H9 (cell line): ENCODE measurements around the gene OR13C4. TPM values are rescaled to one million over a fixed set of nuclear protein-coding genes. Genes with fewer than 3 reads are reported as not detected.

Source experiments
- DNase-seq: peaks from one replicate; pipeline ENCODE4 v3.0.0-alpha.2; 2017
- H2AFZ ChIP-seq: one replicate; pipeline ENCODE4 v1.6.1; 2013; ENCODE audit warnings: mild to moderate bottlenecking, low read length, control low read depth, moderate library complexity
- H2AK5ac ChIP-seq: 2 replicates; pipeline ENCODE4 v1.6.1; 2013; ENCODE audit warnings: low read length, control low read depth, mixed read lengths; ENCODE audit not compliant: insufficient read length
- H2BK120ac ChIP-seq: one replicate; pipeline ENCODE4 v1.6.1; 2013; ENCODE audit warnings: low read depth, mild to moderate bottlenecking, low read length, control low read depth, inconsistent platforms; ENCODE audit not compliant: poor library complexity, severe bottlenecking
- H2BK12ac ChIP-seq: 2 replicates; pipeline ENCODE4 v1.6.1; 2013; ENCODE audit warnings: low read length, control low read depth, mixed read lengths, low read depth; ENCODE audit not compliant: insufficient read length
- H2BK15ac ChIP-seq: 2 replicates; pipeline ENCODE4 v1.6.1; 2013; ENCODE audit warnings: low read depth, low read length, control low read depth
- H2BK20ac ChIP-seq: one replicate; pipeline ENCODE4 v1.6.1; 2013; ENCODE audit warnings: low read depth, mild to moderate bottlenecking, low read length, control low read depth, inconsistent platforms; ENCODE audit not compliant: poor library complexity, severe bottlenecking
- H2BK5ac ChIP-seq: 2 replicates; pipeline ENCODE4 v1.6.1; 2013; ENCODE audit warnings: low read length, control low read depth, mixed read lengths; ENCODE audit not compliant: insufficient read length
- H3K14ac ChIP-seq: 2 replicates; pipeline ENCODE4 v1.6.1; 2013; ENCODE audit warnings: low read length, control low read depth; ENCODE audit not compliant: insufficient read depth
- H3K18ac ChIP-seq: 2 replicates; pipeline ENCODE4 v1.6.1; 2013; ENCODE audit warnings: low read depth, mild to moderate bottlenecking, mixed read lengths, low read length, control low read depth; ENCODE audit not compliant: insufficient read length
- H3K23ac ChIP-seq: 2 replicates; pipeline ENCODE4 v1.6.1; 2013; ENCODE audit warnings: low read length, control low read depth, mixed read lengths, low read depth; ENCODE audit not compliant: insufficient read length
- H3K23me2 ChIP-seq: 2 replicates; pipeline ENCODE4 v1.6.1; 2013; ENCODE audit warnings: low read depth, mild to moderate bottlenecking, mixed read lengths, low read length, control low read depth; ENCODE audit not compliant: insufficient read length, poor library complexity, severe bottlenecking
- H3K27ac ChIP-seq: 2 replicates; pipeline ENCODE4 v1.5.1; 2013; ENCODE audit warnings: low read length, control low read depth, mixed read lengths, low read depth; ENCODE audit not compliant: insufficient read length
- H3K27me3 ChIP-seq: 2 replicates; pipeline ENCODE4 v1.6.1; 2013; ENCODE audit warnings: low read length, control low read depth, inconsistent platforms; ENCODE audit not compliant: insufficient read depth
- H3K4ac ChIP-seq: 2 replicates; pipeline ENCODE4 v1.6.1; 2013; ENCODE audit warnings: low read depth, mild to moderate bottlenecking, control low read depth, inconsistent platforms, low read length, moderate library complexity
- H3K4me1 ChIP-seq: 2 replicates; pipeline ENCODE4 v1.6.1; 2013; ENCODE audit warnings: low read length, control low read depth, inconsistent platforms; ENCODE audit not compliant: insufficient read depth
- H3K4me2 ChIP-seq: 2 replicates; pipeline ENCODE4 v1.6.1; 2013; ENCODE audit warnings: low read length, control low read depth, mixed read lengths; ENCODE audit not compliant: insufficient read length, insufficient read depth
- H3K56ac ChIP-seq: 2 replicates; pipeline ENCODE4 v1.6.1; 2013; ENCODE audit warnings: low read depth, mild to moderate bottlenecking, mixed read lengths, low read length, control low read depth; ENCODE audit not compliant: insufficient read length
- H3K79me1 ChIP-seq: 2 replicates; pipeline ENCODE4 v1.6.1; 2013; ENCODE audit warnings: low read depth, mild to moderate bottlenecking, moderate library complexity, low read length, control low read depth, inconsistent platforms; ENCODE audit not compliant: insufficient read depth, poor library complexity, severe bottlenecking
- H3K79me2 ChIP-seq: 2 replicates; pipeline ENCODE4 v1.6.1; 2013; ENCODE audit warnings: low read length, control low read depth, inconsistent platforms; ENCODE audit not compliant: insufficient read depth
- H3K9ac ChIP-seq: 2 replicates; pipeline ENCODE4 v1.6.1; 2013; ENCODE audit warnings: low read length, control low read depth, mixed read lengths; ENCODE audit not compliant: insufficient read length; ENCODE audit errors: extremely low read depth
- H3K9me3 ChIP-seq: one replicate; pipeline ENCODE4 v1.6.1; 2013; ENCODE audit warnings: low read depth, low read length, inconsistent platforms; ENCODE audit not compliant: control insufficient read depth
- H3T11ph ChIP-seq: one replicate; pipeline ENCODE4 v1.6.1; 2013; ENCODE audit warnings: mild to moderate bottlenecking, low read length, control low read depth, inconsistent platforms
- H4K20me1 ChIP-seq: one replicate; pipeline ENCODE4 v1.6.1; 2013; ENCODE audit not compliant: control insufficient read depth, insufficient read length, insufficient read depth
- H4K5ac ChIP-seq: 2 replicates; pipeline ENCODE4 v1.6.1; 2013; ENCODE audit warnings: low read depth, mild to moderate bottlenecking, mixed read lengths, low read length, control low read depth; ENCODE audit not compliant: insufficient read length
- H4K8ac ChIP-seq: replicated peaks from 2 replicates; pipeline ENCODE4 v1.6.1; 2013; ENCODE audit warnings: low read length, control low read depth, mixed read lengths, low read depth; ENCODE audit not compliant: insufficient read length
- H4K91ac ChIP-seq: 2 replicates; pipeline ENCODE4 v1.6.1; 2013; ENCODE audit warnings: low read depth, mild to moderate bottlenecking, moderate library complexity, mixed read lengths, low read length, control low read depth; ENCODE audit not compliant: insufficient read length
- H3K27ac Mint-ChIP-seq, 3 experiments: 2 replicates in 2 of 3; 3 replicates in 1 of 3; pipeline ENCODE4 v1.8.0; 2020 to 2021; ENCODE audit warnings: mixed read lengths in 3 of 3, mild to moderate bottlenecking in 1 of 3, moderate library complexity in 1 of 3
- H3K27me3 Mint-ChIP-seq: 2 replicates; pipeline ENCODE4 v1.8.0; 2021; ENCODE audit warnings: low read depth, mild to moderate bottlenecking, moderate library complexity, mixed read lengths
- H3K36me3 Mint-ChIP-seq, 3 experiments: 2 replicates in 2 of 3; 3 replicates in 1 of 3; pipeline ENCODE4 v1.8.0; 2020 to 2021; ENCODE audit warnings: low read depth in 3 of 3, mixed read lengths in 3 of 3; ENCODE audit not compliant: insufficient read depth in 1 of 3
- H3K4me1 Mint-ChIP-seq, 2 experiments: 2 replicates each; pipeline ENCODE4 v1.8.0; 2020; ENCODE audit warnings: mixed read lengths in 2 of 2
- H3K4me3 Mint-ChIP-seq, 2 experiments: 2 replicates in 1 of 2; 3 replicates in 1 of 2; pipeline ENCODE4 v1.8.0; 2020 to 2021; ENCODE audit warnings: mild to moderate bottlenecking in 2 of 2, mixed read lengths in 2 of 2, moderate library complexity in 1 of 2
- H3K9me3 Mint-ChIP-seq, 2 experiments: 2 replicates in 1 of 2; 3 replicates in 1 of 2; pipeline ENCODE4 v1.8.0; 2020; ENCODE audit warnings: mild to moderate bottlenecking in 2 of 2, mixed read lengths in 2 of 2, moderate library complexity in 1 of 2
- CTCF ChIP-seq: fragments of 200-600 bp; sonication (generic); conservative IDR thresholded peaks from 3 replicates; pipeline ENCODE4 v1.8.0; 2021; ENCODE audit warnings: antibody characterized with exemption, mild to moderate bottlenecking
- WGBS: extraction: QIAGEN DNeasy Blood & Tissue Kit; methylation state at CpG from one replicate; pipeline ENCODE4 v1.1.7; 2013; ENCODE audit warnings: missing lambda C conversion rate, low lambda C conversion rate, mixed read lengths; ENCODE audit not compliant: insufficient read length; ENCODE audit errors: extremely low coverage; 5-methylcytosine and 5-hydroxymethylcytosine counted together
- total RNA-seq: library from RNA; stranded (reverse); gene quantifications from 2 replicates; pipeline ENCODE4 v1.2.1, GENCODE V29; 2021

The OR13C4 gene
- total RNA-seq, 1 experiment from 2014 or later: not detected

DNA sequence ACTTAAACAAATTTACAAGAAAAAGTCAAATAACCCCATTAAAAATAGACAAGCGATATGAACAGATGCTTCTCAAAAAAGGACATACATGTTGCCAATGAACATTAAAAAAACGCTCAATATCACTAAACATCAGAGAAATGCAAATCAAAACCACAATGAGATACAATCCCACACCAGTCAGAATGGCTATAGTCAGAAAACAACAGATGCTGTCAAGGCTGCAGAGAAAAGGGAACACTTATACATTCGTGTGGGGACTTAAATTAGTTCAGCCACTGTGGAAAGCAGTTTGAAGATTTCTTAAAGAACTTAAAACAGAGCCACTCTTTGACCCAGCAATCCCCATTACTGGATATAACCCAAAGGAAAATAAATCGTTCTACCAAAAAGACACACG is 12.1 kb downstream of the OR13C4 start:
- Histone ChIP-seq H3K4me2 (no peak overlapping the region), H4K20me1 (no peaks in the 10 kb centered on the region), H4K5ac (no peak overlapping the region), H2BK20ac (no peak overlapping the region), H3K9ac (no peak overlapping the region), H2BK12ac (no peak overlapping the region), H3K4ac (no peak overlapping the region), H4K91ac (no peak overlapping the region), H3K56ac (no peak overlapping the region), H3K9me3 (no peaks in the 10 kb centered on the region), H2AK5ac (no peak overlapping the region), H3K27ac (no peak overlapping the region), H3K23me2 (no peaks in the 10 kb centered on the region), H3K79me1 (no peaks in the 10 kb centered on the region), H3K79me2 (no peaks in the 10 kb centered on the region), H3K4me1 (no peaks in the 10 kb centered on the region), H2AFZ (no peak overlapping the region), H3K23ac (no peak overlapping the region), H3K18ac (no peak overlapping the region), H3K27me3 (no peaks in the 10 kb centered on the region), H3K14ac (no peak overlapping the region), H2BK5ac (no peak overlapping the region), H2BK15ac (no peak overlapping the region), H2BK120ac (no peak overlapping the region), H3T11ph (no peak overlapping the region), H4K8ac (no peak overlapping the region)
- no peak for TF ChIP-seq CTCF
- no CpG with 5 or more reads among the region's 5 CpGs for WGBS
- H3K36me3 Mint-ChIP-seq: no peaks in the 10 kb centered on the region
- no peak overlapping the region for H3K4me3 Mint-ChIP-seq
- no peaks in the 10 kb centered on the region for H3K4me1 Mint-ChIP-seq
- H3K27ac Mint-ChIP-seq: no peak overlapping the region
- H3K9me3 Mint-ChIP-seq: no peaks in the 10 kb centered on the region
- no peak for DNase-seq
- H3K27me3 Mint-ChIP-seq: no peaks in the 10 kb centered on the region
